HG03457 (cell line): ENCODE data around the gene RASA3.

Experiments
- ATAC-seq: cut with Tn5 transposase; IDR thresholded peaks from one replicate; pipeline ENCODE4 v1.9.1; 2021; ENCODE audit warnings: moderate number of reproducible peaks; ENCODE audit not compliant: unreplicated experiment

Gene RASA3

GRCh38 chr13:113975416-113975815, 157.0 kb downstream of the RASA3 start:
- ATAC-seq = no peak

DNA sequence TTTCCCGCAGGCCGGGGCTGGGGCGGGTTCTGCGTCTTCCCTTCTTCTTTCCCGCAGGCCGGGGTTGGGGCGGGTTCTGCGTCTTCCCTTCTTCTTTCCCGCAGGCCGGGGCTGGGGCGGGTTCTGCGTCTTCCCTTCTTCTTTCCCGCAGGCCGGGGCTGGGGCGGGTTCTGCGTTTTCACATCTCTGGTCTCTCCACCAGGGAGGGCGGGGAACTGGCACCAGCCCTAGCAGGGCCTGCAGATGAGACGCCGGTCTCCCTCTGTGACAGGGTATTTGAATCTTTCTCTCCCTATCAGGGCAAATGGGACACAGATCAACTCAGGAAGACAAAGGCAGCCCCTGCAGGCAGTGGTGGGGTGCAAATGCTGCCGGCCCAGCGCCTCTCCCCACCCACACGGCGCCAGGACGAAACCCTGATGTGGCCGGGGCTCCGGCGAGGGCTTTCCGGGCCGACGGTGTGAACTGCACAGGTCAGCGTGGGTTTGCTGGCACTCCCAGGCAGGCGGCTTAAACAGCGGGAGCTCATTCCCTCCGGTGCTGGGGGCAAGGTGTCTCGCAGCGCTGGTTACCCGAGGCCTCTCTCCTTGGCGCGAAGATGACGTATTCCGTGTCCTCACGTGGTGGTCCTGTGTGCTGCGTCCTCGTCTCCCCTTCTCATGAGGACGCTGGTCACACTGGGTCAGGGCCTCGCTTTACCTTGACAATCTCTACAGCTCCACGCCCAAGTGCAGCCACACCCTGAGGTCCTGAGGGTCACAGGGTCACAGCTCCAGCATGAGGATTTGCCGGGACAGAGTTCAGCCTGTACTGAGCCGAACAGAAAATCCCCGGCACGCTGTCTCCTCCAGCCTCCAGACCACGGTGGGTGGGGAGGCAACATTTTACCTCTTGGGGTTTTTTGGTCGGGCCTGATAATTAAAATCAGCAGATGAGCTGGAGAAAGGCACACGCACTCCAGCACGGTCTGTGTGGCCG, 157.8 kb downstream of the RASA3 start:
- no peak for ATAC-seq

DNA sequence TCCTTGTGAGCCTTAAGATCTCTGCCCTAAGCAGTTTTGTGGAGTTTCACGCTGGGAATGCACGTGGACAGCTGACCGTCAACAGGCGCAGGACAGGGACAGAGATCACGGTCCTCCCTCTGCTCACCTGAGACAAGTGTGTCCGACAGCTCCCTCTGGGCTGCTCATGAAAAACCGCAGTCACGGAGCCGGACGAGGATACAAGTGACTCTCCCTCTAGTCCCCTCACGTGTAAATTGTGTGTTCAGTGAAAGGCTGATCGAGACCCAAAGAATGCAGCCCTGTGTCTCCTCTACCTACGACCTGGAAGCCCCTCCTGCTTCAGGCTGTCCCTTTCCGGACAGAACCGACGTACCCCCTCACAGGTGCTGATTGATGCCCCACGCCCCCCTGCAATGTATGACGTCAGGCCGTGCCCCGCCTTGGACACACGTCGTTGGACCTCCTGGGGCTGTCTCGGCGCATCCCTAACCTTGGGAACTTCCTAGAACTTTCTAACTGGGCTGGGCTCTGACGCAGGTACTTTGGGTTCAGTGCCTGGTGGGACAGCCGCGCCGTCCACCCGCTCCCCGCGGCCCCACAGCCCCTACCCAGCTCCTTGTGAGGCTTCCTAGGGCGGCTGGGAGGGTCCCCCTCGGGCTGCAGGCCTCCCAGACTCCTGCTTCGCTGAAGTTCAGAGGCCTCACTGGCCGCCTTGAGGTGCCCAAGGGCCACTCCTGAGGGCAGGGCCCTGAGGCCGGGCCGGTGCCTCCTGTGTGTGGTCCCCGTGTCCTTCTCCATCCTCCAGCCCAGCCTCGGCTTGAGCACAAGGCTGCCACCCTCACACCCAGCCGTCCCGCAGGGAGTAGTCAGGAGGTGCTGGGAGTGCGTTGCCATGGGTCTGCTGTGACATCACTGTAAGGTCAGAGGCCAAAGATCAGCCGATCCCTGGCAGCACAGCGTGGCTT, 158.9 kb downstream of the RASA3 start, which contains the start of gene C13orf46:
TSS of gene C13orf46 (minus strand) at position 859 of the 947 bp plus-strand sequence. CDS start at position 780, 79 bp downstream.
- ATAC-seq = no peak

DNA sequence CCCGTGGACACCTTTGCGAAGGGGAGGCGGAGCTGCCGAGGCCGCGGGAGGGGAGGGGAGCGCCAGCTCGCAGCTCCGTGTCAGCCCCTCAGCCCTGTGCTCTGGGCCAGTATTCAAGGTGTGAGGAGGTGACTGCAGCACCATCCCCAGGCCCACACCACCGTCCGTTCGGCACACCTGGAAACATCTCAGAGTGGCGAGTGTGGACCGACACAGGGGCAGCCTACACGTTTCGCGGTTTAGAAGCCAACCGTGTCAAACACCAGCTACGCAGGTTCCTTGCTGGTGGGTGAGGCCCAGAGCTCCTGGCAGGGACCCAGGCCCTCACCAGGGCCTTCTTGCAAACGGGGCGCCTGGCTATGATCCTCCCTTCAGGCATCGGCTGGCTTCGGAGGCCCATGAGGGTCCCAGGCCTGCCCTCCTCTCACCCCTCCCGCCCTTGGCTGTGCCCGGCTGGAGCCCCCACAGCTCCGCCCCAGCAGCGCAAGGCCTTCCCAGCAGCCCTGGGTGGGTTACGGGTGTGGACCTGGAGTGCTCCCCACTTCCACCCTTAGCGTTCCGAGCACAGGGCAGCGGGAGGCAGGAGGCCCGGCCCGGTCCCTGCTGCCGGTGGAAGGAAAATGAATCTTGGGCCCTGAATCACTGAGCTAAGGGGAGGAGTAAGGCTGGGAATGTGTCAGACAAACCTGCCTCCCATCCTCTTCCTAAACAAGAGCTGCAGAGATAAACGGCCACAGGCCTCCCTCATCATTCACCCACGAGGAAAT, 159.8 kb downstream of the RASA3 start:
- no peak for ATAC-seq

DNA sequence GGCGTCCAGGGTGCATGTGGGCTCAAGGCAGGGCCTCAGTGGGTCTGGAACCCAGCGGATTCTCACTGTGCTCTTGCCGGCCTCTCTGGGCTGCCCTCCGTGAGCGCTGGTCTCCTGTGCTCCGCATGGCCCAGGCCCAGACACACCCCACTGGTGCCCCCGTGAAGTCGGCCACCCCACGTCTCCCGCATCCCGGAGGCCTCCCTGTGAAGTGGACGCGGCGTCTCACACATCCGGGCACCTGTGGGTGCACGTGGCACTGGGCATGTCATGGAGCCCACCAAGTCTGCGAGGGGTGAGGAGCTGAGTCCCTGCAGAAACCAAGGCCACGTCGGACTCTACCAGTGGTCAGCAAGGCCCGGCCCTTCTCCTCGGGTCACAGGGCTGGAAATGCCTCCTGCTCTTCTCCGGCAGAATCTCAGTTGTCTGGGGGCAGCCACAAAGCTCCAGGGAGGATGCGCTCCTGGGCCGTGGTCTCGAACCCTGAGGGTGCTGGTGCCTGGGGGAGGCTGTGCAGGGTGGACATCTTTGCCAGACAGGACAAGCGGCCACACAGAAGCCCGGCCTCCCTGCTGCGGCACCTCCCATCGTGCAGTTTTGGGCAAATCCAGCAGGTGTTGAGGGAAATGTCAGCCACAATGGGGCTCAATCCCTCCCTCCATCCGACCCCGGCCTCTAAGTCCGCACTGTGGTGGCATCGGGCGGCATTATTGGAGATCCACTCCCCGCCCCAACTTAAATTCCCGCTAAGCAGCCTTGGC, 160.8 kb downstream of the RASA3 start:
- no peak for ATAC-seq

DNA sequence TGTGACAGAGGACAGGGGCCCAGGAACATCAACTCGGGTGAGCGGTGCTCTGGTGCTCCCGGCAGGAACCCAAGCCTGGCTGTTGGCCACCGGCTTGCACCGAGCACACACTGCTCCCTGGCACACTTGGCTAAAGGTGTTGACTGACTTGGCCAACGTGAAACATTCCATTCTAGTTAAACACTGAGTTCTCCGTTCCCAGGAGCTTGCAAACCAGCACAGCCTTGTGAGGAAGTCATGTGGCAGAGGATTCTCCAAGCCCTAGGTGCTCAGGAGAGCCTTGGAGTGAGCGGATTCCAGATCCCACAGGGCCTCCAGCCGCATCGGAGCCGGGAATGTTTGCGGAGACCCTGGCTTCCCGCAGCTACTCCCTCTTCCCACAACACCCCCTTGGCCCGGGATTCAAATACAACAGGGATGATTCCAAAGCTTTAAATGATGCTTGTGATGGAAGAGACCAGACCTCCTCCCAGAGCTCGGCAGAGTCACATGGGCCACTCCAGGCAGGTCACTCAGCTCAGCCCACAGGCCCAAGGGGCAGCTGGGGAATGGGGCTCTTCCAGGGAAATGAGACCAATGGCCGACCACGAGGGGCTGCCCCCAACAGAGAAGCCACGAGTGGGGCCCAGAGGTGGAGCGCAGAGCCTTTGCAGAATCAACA, 161.5 kb downstream of the RASA3 start:
- no peak for ATAC-seq

- no peak for ATAC-seq
Observed at GRCh38 chr13:113969973-113970611, 162.3 kb downstream of the RASA3 start.

DNA sequence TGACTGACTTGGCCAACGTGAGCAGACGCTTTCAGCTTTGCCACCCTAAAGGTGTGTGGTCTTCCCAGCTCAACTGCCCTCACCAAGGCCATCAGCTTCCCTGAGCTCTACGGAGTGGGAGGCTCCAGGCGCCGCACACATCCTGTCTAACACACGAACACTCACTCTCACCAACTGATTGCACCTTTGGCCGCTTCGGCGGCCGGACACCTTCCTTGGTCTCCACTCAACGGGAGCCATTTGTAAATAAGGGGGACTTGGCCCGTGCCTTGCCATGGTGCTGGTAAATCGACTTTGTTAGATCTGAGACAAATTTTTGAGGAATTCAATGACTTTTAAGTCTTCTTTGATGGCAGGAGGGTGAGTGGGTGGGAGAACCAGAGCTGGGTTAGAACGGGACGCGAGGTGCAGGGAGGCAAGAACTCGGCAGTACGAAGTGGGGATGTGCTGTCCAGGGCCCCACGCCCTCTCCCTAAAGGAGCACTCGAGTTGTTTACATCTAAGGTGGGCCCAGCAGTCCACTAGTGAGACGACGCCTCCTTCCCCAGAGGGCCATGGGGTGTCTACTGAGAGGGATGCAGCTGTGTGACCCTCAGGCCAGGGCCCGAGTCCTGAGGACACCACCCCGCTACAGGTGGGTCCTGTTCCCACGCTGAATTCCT, 163.0 kb downstream of the RASA3 start:
- no peak for ATAC-seq

DNA sequence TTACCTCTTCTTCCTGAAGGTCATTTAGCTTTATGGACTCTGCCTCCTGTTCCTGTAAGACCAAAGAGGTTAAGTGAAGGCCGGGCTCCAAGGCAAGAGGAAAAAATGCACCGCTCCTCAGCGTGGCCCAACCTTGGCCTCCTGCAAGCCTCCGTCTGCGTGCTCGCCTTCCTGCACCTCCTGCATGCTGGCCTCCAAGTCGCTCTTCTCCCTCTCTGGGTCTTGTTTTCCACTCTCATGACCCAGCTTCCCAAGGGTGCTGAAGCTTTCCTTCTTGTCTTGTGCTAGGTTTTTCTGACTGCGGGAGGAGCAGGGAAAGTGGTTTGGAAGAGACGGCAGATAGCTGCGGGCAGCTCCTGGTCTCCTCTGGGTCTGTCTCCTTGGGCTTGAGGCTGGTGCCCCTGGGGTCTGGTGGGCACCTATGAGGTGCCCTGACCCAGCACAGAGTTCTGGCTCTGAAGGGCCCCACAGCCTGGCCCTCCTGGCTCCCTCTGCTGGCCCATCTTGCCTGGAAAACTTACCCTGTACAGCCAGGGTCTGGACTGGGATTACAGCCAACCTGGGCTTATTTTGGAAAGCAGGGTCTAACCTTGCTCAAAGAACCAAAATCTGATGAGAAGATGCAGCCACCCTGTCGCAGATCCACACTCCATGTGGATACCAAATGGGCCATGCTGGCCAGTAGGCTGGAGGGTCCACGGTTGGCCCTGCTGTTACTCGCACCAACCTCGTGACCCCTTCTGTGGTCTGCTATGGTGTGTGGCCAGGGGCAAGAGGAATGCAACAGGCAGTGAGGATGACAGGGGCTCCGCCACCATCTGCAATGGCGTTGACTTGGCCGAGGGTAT, 163.7 kb downstream of the RASA3 start:
- no peak for ATAC-seq

DNA sequence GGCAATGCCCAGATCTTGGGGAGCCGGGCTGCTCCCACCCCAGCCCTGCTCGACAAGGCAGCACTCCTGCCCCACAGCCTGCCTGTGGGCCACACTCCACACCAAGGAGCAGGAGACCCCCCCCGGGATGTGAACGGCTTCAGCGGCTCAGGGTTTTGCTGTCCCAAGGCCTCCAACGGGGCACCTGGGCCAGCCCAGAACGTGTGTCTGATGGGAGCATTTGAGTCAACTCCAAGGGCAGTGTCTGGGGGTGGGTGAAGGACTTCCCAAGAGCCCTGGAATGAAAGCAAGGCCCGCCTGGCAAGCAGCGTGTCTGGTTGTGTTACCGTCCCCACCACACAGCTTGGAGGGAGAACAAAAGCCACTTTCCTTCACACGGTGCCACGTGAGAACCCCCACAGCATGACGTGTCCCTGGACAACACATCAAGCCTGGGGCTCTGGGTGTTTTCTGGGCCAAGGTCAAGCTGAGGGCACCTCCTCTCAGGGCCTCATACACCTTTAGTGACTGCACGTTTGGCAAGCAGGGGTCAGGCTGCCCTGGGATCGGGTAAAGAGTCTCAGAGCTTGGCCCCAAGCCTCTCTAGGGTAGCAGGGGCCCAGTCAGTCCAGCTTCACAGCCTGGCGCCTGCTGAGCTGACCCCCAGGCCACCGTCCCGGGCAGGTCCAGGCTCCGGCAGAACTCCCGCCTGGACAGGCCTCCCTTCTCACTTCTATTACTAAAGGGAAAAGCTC, 164.5 kb downstream of the RASA3 start:
- no peak for ATAC-seq

- ATAC-seq = no peak
Observed at GRCh38 chr13:113967206-113967720, 165.2 kb downstream of the RASA3 start.

DNA sequence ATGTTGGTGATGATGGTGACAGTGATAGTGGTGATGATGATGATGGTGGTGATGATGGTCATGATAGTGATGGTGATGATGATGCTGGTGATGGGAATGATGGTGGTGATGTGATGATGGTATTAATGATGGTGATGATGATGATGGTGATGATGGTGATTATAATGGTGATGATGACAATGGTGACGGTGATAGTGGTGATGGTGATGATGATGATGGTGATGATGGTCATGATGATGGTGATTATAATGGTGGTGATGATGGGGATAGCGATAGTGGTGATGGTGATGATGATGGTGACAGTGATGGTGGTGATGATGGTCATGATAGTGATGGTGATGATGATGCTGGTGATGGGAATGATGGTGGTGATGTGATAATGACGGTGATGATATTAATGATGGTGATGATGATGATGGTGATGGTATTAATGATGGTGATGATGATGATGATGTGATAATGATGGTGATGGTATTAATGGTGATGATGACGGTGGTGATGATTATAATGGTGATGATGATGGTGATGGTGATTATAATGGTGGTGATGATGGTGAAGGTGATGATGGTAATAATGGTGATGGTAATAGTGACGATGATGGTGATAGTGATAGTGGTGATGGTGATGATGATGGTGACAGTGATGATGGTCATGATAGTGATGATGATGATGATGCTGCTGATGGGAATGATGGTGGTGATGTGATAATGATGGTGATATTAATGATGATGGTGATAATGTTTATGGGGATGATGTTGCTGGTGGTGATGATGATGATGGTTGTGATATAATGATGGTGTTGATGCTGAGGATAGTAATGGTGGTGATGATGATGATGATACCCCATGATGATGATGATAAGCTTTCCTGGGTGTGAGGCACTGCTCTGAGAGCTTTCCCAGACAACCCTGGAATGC, 166.2 kb downstream of the RASA3 start:
- no peak for ATAC-seq

DNA sequence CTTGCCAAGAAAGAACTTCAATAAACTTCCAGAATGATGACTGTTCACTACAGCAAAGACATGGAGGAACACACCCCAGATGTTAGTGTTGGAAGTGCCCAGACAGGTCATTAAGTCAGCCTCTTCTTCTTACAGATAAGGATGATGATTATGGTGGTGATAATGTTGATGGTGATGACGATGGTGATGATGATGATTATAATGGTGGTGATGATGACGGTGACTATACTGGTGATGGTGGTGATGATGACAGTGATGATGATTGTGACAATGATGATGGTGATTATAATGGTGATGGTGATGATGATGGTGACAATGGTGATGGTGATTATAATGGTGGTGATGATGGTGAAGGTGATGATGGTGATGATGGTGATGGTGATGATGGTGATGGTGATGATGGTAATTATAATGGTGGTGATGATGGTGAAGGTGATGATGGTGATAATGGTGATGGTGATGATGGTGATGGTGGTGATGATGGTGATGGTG, 167.0 kb downstream of the RASA3 start:
- ATAC-seq = no peak

DNA sequence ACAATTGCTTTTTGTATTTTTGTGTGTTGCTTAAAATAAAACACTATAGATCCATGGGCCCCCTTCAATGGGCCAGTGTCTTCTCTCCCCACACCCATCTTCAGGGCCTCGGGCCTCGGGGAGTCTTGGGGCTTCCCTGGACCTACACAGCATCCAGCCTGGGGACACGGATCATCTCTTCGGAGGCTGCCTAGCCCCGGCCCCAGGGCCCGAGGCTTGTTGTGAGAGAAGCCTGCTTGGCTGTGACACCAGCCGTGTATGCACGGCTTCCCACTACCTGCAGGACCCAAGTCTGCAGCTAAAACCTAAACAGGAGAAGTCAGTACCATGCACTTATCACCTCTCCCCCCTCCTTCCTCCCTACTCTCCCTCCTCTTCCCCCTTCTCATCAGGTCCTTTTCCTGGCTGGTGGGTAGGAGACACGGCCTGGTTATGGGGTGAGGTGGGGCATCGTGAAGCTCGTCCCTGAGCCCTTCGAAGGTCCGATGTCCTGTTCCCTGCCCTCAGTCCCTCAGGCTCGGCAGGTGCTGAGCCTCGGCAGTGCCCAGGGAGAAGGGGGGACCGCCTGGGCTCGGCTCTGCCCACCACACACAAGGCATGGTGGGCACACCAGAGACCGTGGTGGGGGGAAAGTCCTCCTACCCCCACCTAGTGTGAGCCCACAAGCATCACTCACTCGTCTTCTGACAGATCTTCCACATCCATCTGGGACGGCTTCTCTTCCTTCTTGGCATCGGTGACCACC, 168.0 kb downstream of the RASA3 start:
- no peak for ATAC-seq

DNA sequence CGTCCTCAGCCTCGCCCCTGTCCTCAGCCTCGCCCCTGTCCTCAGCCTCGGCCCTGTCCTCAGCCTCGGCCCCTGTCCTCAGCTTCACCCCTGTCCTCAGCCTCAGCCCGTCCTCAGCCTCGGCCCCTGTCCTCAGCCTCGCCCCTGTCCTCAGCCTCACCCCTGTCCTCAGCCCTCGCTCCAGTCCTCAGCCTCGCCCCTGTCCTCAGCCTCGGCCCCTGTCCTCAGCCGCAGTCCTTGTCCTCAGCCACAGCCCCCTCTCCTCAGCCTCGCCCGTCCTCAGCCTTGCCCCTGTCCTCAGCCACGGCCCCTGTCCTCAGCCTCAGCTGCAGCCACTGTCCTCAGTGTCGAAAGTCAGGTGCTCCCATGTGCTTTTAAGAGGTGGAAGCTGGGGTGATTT, 169.0 kb downstream of the RASA3 start:
- ATAC-seq = no peak
